ENCODE data around the gene TMEM59L. TPM values are rescaled to one million over a fixed set of nuclear protein-coding genes. Genes with fewer than 3 reads are reported as not detected.

TMEM59L gene
- total RNA-seq, 3 donors from 2014 or later (not counting 1 experiment from before 2014, with no cell fraction given) = not detected

- Histone ChIP-seq H3K27ac (ENCODE audit: low read length) (no peak overlapping the region), H3K27me3 (ENCODE audit: control insufficient read depth, insufficient read depth, low read length) (no peaks in the 10 kb centered on the region), H3K4me1 (ENCODE audit: control insufficient read depth, insufficient read depth, low read length) (peaks cover 6% of the 10 kb centered on the region), H3K9me3 (ENCODE audit: control insufficient read depth, insufficient read depth, low read length) (no peaks in the 10 kb centered on the region), H3K4me3 (ENCODE audit: low read length) (no peak overlapping the region), H3K36me3 (ENCODE audit: control insufficient read depth, insufficient read depth, low read length) (peaks cover 21% of the 10 kb centered on the region)
- intact Hi-C loops (cut with micrococcal nuclease) = no loop called here
- Mint-ChIP-seq H3K36me3 (no peaks in the 10 kb centered on the region), H3K27ac (no peak overlapping the region), H3K4me1 (peaks cover 3 to 17% of the 10 kb centered on the region in 2 donors), H3K9me3 (no peaks in the 10 kb centered on the region), H3K4me3 (no peak overlapping the region), H3K27me3 (ENCODE audit: low read depth in 2 of 2) (no peaks in the 10 kb centered on the region)
- 79% methylated on average over 12 of the region's 12 CpGs for WGBS (ENCODE audit: insufficient coverage)
- no peak for TF ChIP-seq CTCF (IDR thresholded peaks at IDR 0.05)
- ATAC-seq (no peak), DNase-seq (no peak)
These were observed 53.6 kb downstream of the TMEM59L start for GRCh38 chr19:18666317-18666716.

- no peak overlapping the region for H3K27ac ChIP-seq (ENCODE audit: low read length)
- no peaks in the 10 kb centered on the region for H3K9me3 Mint-ChIP-seq
These were observed 54.1 kb downstream of the TMEM59L start for GRCh38 chr19:18666784-18667183.

GRCh38 chr19:18667531-18668251 lies 55.0 kb downstream of the TMEM59L start:
- Mint-ChIP-seq H3K36me3 (no peaks in the 10 kb centered on the region), H3K4me1 (peaks cover 0 to 14% of the 10 kb centered on the region in 2 donors), H3K27ac (no peak overlapping the region), H3K9me3 (no peaks in the 10 kb centered on the region), H3K27me3 (ENCODE audit: low read depth in 2 of 2) (no peaks in the 10 kb centered on the region), H3K4me3 (no peak overlapping the region)
- Histone ChIP-seq H3K4me1 (ENCODE audit: control insufficient read depth, insufficient read depth, low read length) (peaks cover 6% of the 10 kb centered on the region), H3K36me3 (ENCODE audit: control insufficient read depth, insufficient read depth, low read length) (peaks cover 19% of the 10 kb centered on the region), H3K27me3 (ENCODE audit: control insufficient read depth, insufficient read depth, low read length) (no peaks in the 10 kb centered on the region), H3K27ac (ENCODE audit: low read length) (no peak overlapping the region), H3K4me3 (ENCODE audit: low read length) (no peak overlapping the region), H3K9me3 (ENCODE audit: control insufficient read depth, insufficient read depth, low read length) (no peaks in the 10 kb centered on the region)
- intact Hi-C loops (cut with micrococcal nuclease) = no loop called here
- no peak for ATAC-seq
- TF ChIP-seq CTCF (IDR thresholded peaks at IDR 0.05) = no peak
- WGBS (ENCODE audit: insufficient coverage) = 97% methylated on average over 55 of the region's 55 CpGs
- DNase-seq = no peak

More at GRCh38 chr19:18666784-18667183, 54.1 kb downstream of the TMEM59L start:
- ATAC-seq (no peak), DNase-seq (no peak)
- H3K4me3 Mint-ChIP-seq = no peak overlapping the region
- H3K27ac Mint-ChIP-seq = no peak overlapping the region
- no peak for TF ChIP-seq CTCF (IDR thresholded peaks at IDR 0.05)
- Histone ChIP-seq H3K27me3 (ENCODE audit: control insufficient read depth, insufficient read depth, low read length) (no peaks in the 10 kb centered on the region), H3K4me1 (ENCODE audit: control insufficient read depth, insufficient read depth, low read length) (peaks cover 6% of the 10 kb centered on the region), H3K36me3 (ENCODE audit: control insufficient read depth, insufficient read depth, low read length) (peaks cover 21% of the 10 kb centered on the region), H3K9me3 (ENCODE audit: control insufficient read depth, insufficient read depth, low read length) (no peaks in the 10 kb centered on the region), H3K4me3 (ENCODE audit: low read length) (no peak overlapping the region)
- intact Hi-C loops (cut with micrococcal nuclease) = no loop called here
- peaks cover 0 to 14% of the 10 kb centered on the region in 2 donors for H3K4me1 Mint-ChIP-seq
- 95% methylated on average over 5 of the region's 5 CpGs for WGBS (ENCODE audit: insufficient coverage)
- no peaks in the 10 kb centered on the region for H3K27me3 Mint-ChIP-seq (ENCODE audit: low read depth in 2 of 2)
- H3K36me3 Mint-ChIP-seq = no peaks in the 10 kb centered on the region

- Mint-ChIP-seq H3K27ac (no peak overlapping the region), H3K36me3 (no peaks in the 10 kb centered on the region), H3K9me3 (no peaks in the 10 kb centered on the region), H3K4me1 (peaks cover 0 to 10% of the 10 kb centered on the region in 2 donors), H3K27me3 (ENCODE audit: low read depth in 2 of 2) (no peaks in the 10 kb centered on the region), H3K4me3 (no peak overlapping the region)
- intact Hi-C loops (cut with micrococcal nuclease) = no loop called here
- Histone ChIP-seq H3K27me3 (ENCODE audit: control insufficient read depth, insufficient read depth, low read length) (no peaks in the 10 kb centered on the region), H3K4me1 (ENCODE audit: control insufficient read depth, insufficient read depth, low read length) (peaks cover 6% of the 10 kb centered on the region), H3K36me3 (ENCODE audit: control insufficient read depth, insufficient read depth, low read length) (peaks cover 19% of the 10 kb centered on the region), H3K27ac (ENCODE audit: low read length) (no peak overlapping the region), H3K4me3 (ENCODE audit: low read length) (no peak overlapping the region), H3K9me3 (ENCODE audit: control insufficient read depth, insufficient read depth, low read length) (no peaks in the 10 kb centered on the region)
- 98% methylated on average over 38 of the region's 38 CpGs for WGBS (ENCODE audit: insufficient coverage)
- ATAC-seq (no peak), DNase-seq (no peak)
- TF ChIP-seq CTCF (IDR thresholded peaks at IDR 0.05) = no peak
These were observed 55.6 kb downstream of the TMEM59L start for GRCh38 chr19:18668252-18668631.

All from natural killer cell (primary cell).